Ovary (tissue), 9 donors: Measurements from ENCODE around the gene ASB1. TPM values are rescaled to one million over a fixed set of nuclear protein-coding genes. Genes with fewer than 3 reads are reported as not detected.

ENCODE experiments used
- DNase-seq, 5 donors: peaks; one replicate each; pipeline ENCODE4 v3.0.0-alpha.2; 2019 to 2020
- H3K27ac ChIP-seq, 2 donors: fragments of 200-600 bp; one replicate each; pipeline versions ENCODE4 v1.5.1 to v1.8.0; 2019 to 2022
- H3K27me3 ChIP-seq: fragments of 200-600 bp; one replicate; pipeline ENCODE4 v1.8.0; 2022
- H3K36me3 ChIP-seq: fragments of 200-600 bp; sonication (generic); one replicate; pipeline ENCODE4 v1.5.1; 2019
- H3K4me1 ChIP-seq: one replicate; pipeline ENCODE4 v1.8.1; 2013; ENCODE audit warnings: mild to moderate bottlenecking, moderate library complexity; ENCODE audit not compliant: insufficient read depth
- H3K4me3 ChIP-seq: fragments of 200-600 bp; sonication (generic); one replicate; pipeline ENCODE4 v1.5.1; 2017
- H3K9me3 ChIP-seq, 2 donors: fragments of 200-600 bp in 1 of 2; sonication (generic) in 1 of 2; one replicate each; pipeline versions ENCODE4 v1.5.1 to v1.8.1; 2013 to 2019; ENCODE audit warnings: mild to moderate bottlenecking in 1 of 2, moderate library complexity in 1 of 2
- EP300 ChIP-seq: sonication (generic); formaldehyde crosslinking; IDR thresholded peaks from one replicate; pipeline ENCODE4 v1.6.1; 2017; ENCODE audit warnings: antibody characterized with exemption
- POLR2A ChIP-seq: fragments of 450-650 bp; IDR thresholded peaks from one replicate; pipeline ENCODE4 v1.6.1; 2017; ENCODE audit warnings: antibody characterized with exemption, mild to moderate bottlenecking, moderate library complexity
- WGBS, 3 donors: extraction: QIAGEN DNeasy Blood & Tissue Kit in 1 of 3; methylation state at CpG; one replicate each; pipeline versions ENCODE4 v1.1.5 to v1.1.7; 2013 to 2017; 5-methylcytosine and 5-hydroxymethylcytosine counted together
- intact Hi-C, 4 donors: fragments of 100-400 bp; cut with DNase I; formaldehyde crosslinking; loops; one replicate each; pipeline versions ENCODE4 v1.11.0 to v1.15.1; 2022 to 2023
- polyA plus RNA-seq, 2 donors: library from polyadenylated mRNA; stranded (reverse); fragments of 200-250 nt in 1 of 2; fragments of 350-450 nt in 1 of 2; fragmentation: Illumina TruSeq in 1 of 2; extraction: RNeasy Lipid Tissue Mini Kit (QIAGEN cat#74804) in 1 of 2; gene quantifications; one replicate each; pipeline ENCODE4 v1.2.3, GENCODE V29; 2013 to 2014
- total RNA-seq, 7 donors: library from RNA; depleted of rRNA in 2 of 7; stranded (reverse); fragments of >200 nt in 2 of 7; fragmentation: NEBNext Ultra II Directional in 3 of 7; extraction: Animal tissue kit (Norgen Biotek cat#: 25700) in 3 of 7; gene quantifications; one replicate each; pipeline versions ENCODE4 v1.1.0 to v1.2.4, GENCODE V29; 2016 to 2023
- TF ChIP-seq, protein P1 (sequence below), 3 donors: fragments of 450-650 bp in 2 of 3; fragments of 200-600 bp in 1 of 3; IDR thresholded peaks; one replicate each; pipeline versions ENCODE4 v1.5.1 to v1.8.0; 2016 to 2022; ENCODE audit warnings: antibody characterized with exemption in 3 of 3, mild to moderate bottlenecking in 1 of 3
- donor health status: DM: no; HTN: no; CAD: no; lungs with moderate emphysema.
- donor health status: DM: no; HTN: no; CAD: no.
- donor health status: Bipolar disorder and iron deficiency.
- donor health status: DM: yes; HTN: yes; CAD: no.
- donor health status: DM: no; HTN: no; CAD: no.
- donor health status: DM: yes; HTN: yes; CAD: no.

ASB1 gene
- total and polyA plus RNA-seq, 9 donors, result 9.3 to 34.0 (median 29.6) TPM

DNA sequence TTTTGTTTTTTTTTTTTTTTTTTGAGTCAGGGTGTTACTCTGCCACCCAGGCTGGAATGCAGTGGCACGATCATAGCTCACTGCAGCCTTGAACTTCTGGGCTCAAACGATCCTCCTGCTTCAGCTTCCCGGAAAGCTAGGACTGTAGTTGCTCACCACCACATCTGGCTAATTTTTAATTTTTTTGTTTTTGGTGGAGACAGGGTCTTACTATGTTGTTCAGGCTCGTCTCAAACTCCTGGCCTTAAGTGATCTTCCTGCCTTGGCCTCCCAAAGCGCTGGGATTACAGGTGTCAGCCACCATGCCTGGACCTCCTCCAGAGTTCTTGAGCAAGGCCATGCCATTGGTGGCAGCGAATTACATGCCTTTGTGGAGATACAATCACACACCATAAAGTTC is 35.2 kb downstream of the ASB1 start:
- TF ChIP-seq, protein P1, sequence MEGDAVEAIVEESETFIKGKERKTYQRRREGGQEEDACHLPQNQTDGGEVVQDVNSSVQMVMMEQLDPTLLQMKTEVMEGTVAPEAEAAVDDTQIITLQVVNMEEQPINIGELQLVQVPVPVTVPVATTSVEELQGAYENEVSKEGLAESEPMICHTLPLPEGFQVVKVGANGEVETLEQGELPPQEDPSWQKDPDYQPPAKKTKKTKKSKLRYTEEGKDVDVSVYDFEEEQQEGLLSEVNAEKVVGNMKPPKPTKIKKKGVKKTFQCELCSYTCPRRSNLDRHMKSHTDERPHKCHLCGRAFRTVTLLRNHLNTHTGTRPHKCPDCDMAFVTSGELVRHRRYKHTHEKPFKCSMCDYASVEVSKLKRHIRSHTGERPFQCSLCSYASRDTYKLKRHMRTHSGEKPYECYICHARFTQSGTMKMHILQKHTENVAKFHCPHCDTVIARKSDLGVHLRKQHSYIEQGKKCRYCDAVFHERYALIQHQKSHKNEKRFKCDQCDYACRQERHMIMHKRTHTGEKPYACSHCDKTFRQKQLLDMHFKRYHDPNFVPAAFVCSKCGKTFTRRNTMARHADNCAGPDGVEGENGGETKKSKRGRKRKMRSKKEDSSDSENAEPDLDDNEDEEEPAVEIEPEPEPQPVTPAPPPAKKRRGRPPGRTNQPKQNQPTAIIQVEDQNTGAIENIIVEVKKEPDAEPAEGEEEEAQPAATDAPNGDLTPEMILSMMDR (IDR thresholded peaks at IDR 0.05), result no peak
- TF ChIP-seq EP300, result no peak
- TF ChIP-seq POLR2A, result no peak
- no peaks in the 10 kb centered on the region for H3K36me3 ChIP-seq
- no peak overlapping the region for H3K4me3 ChIP-seq
- H3K4me1 ChIP-seq, result no peaks in the 10 kb centered on the region
- WGBS, 3 donors, result 60 to 80% (median 69%) methylated on average over 6 of the region's 6 CpGs
- intact Hi-C loops, result no loop called here
- H3K9me3 ChIP-seq, result no peaks in the 10 kb centered on the region
- no peaks in the 10 kb centered on the region for H3K27me3 ChIP-seq
- H3K27ac ChIP-seq, result no peak overlapping the region
- no peak for DNase-seq

DNA sequence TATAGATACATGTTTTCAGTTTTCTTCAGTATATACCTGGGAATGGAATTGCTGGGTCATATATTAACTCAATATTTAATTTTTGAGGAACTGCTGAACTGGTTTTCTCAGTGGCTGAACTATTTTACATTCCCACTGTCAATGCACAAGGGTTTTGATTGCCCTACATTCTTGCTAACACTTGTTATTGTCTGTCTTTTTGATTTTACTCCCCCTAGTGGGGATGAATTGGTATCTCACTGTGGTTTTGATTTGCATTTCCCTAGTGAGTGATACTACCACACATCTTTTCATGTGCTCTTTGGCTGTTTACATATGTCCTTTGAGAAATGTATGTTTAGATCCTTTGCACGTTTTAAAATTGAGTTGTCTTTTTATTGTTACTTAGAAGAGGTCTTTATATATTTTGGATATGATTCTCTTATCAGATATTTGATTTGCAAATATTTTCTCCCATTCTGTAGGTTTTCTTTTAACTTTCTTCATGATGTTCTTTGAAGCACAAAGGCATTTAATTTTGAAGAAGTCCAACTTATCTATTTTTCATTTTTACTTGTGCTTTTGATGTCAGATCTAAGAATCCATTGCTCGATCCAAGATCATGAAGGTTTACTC is 36.2 kb downstream of the ASB1 start:
- Histone ChIP-seq H3K27ac (no peak overlapping the region), H3K9me3 (no peaks in the 10 kb centered on the region), H3K27me3 (no peaks in the 10 kb centered on the region), H3K4me1 (no peaks in the 10 kb centered on the region), H3K4me3 (no peak overlapping the region), H3K36me3 (no peaks in the 10 kb centered on the region)
- intact Hi-C loops, result no loop called here
- WGBS, 3 donors, result 61 to 71% (median 62%) methylated on average over 2 of the region's 2 CpGs
- DNase-seq, result no peak
- TF ChIP-seq POLR2A, result no peak
- no peak for TF ChIP-seq EP300
- TF ChIP-seq, protein P1 (IDR thresholded peaks at IDR 0.05), result peak in 1 of 3 donors; percentile 24

DNA sequence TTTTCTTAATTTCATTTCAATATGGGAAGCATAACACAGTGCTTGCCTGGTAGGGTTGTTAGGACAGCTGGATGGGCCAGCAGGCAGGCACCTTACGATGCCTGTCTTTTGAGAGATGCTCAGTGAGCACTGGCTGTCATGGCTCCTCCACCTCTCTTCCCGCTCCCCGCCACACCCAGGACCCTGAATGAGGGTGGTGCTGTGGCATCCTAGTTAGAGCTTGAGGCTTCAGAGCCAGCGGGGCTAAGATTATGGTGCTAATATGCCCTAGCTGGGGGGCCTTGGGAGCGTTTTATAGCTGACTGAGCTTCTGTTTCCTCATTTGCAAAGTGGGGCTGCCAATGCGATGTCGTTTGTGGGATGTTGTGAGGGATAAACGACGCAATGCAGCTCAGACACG is 37.7 kb downstream of the ASB1 start:
- 88 to 95% (median 93%) methylated on average over 10 of the region's 10 CpGs for whole genome bisulfite sequencing, 3 donors
- H3K36me3 ChIP-seq, result no peaks in the 10 kb centered on the region
- no peak overlapping the region for H3K27ac ChIP-seq
- no peaks in the 10 kb centered on the region for H3K9me3 ChIP-seq
- H3K27me3 ChIP-seq, result no peaks in the 10 kb centered on the region
- intact Hi-C loops, result no loop called here
- no peak overlapping the region for H3K4me3 ChIP-seq
- DNase-seq, result no peak
- TF ChIP-seq POLR2A (no peak), EP300 (no peak)
- TF ChIP-seq, protein P1 (IDR thresholded peaks at IDR 0.05), result no peak
- H3K4me1 ChIP-seq, result no peaks in the 10 kb centered on the region

DNA sequence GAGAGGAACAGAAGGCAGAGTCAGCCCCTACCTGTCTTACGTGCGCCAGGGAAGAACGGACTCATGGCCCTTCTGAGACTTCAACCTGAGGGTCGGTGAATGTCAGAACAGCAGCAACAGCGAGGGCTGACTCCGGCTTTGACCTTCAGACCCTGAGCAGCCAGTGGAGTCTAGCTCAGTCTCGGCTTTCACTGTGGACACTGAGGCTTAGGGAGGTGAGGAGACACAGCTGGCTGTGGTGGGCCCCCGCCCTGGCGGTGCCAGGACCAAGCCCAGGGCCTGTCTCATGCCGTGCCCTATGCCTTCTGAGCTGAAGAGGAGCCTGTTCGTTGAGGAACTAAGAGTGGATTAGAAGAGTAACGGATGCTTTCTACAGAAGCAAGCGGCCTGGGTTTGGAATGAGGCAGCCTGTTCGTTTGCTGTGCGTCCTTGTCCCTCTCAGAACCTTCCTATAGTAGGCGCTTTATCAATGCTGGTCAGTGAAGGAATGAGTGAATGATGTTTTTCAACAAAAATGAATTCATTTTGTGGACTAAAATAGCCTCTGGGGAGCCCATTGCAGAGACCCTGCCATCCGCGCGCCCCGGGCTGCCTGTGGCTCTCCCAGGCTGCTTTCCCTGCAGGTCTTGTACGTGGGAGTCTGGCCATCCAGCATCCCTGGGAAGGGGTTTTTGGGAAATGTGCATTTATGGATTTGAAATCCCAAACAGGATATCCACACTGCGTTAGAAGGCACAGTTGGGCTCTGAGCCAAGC is 38.9 kb downstream of the ASB1 start:
- no peaks in the 10 kb centered on the region for H3K36me3 ChIP-seq
- no peaks in the 10 kb centered on the region for H3K27me3 ChIP-seq
- 87 to 89% (median 87%) methylated on average over 22 of the region's 22 CpGs for WGBS, 3 donors
- no peaks in the 10 kb centered on the region for H3K9me3 ChIP-seq
- no peaks in the 10 kb centered on the region for H3K4me1 ChIP-seq
- no peak overlapping the region for H3K4me3 ChIP-seq
- TF ChIP-seq, protein P1 (IDR thresholded peaks at IDR 0.05), result no peak
- TF ChIP-seq EP300 (no peak), POLR2A (no peak)
- intact Hi-C loops, result no loop called here
- no peak for DNase-seq
- H3K27ac ChIP-seq, result no peak overlapping the region
